Measurements from ENCODE around the gene PLAAT5. TPM values are rescaled to one million over a fixed set of nuclear protein-coding genes. Genes with fewer than 3 reads are reported as not detected.
"Not testable (repeated sequence)": the region's sequence is repeated elsewhere in the genome, so short reads cannot be mapped to it uniquely, and the experiment has no call there.

The PLAAT5 gene
- total and polyA plus RNA-seq, 5 experiments from 2014 or later = 0.18 to 0.64 (median 0.36) TPM

DNA sequence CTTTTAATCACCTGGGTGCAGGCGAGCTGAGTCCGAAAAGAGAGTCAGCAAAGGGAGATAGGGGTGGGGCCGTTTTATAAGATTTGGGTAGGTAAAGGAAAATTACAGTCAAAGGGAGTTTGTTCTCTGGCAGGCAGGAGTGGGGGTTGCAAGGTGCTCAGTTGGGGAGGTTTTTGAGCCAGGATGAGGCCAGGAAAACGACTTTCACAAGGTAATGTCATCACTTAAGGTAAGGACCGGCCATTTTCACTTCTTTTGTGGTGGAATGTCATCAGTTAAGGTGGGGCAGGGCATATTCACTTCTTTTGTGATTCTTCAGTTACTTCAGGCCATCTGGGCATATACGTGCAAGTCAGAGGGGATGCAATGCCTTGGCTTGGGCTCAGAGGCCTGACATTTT, 38.4 kb upstream of the PLAAT5 start:
- H3K9me3 Mint-ChIP-seq, DNase-seq, H3K36me3 Mint-ChIP-seq, ATAC-seq, H3K27me3 Mint-ChIP-seq: not testable (repeated sequence)
- Mint-ChIP-seq H3K4me1 (peaks cover 32 to 60% (median 57%) of the 10 kb centered on the region in 4 donors), H3K4me3 (peak overlapping the region in 4 of 10 donors; percentile 18 to 48 (median 34)), H3K27ac (peak overlapping the region; percentile 15 to 91 (median 84))
- POLR2A ChIA-PET = interaction anchor here (0.6 to 2.1 kb wide), 7 partner anchors 8 to 390 kb away, joined by 3 to 13 read pairs (median 6); no protein-coding TSS in a partner anchor

GRCh38 chr11:63528729-63529278, 37.8 kb upstream of the PLAAT5 start:
- H3K9me3 Mint-ChIP-seq, H3K27me3 Mint-ChIP-seq, DNase-seq, H3K36me3 Mint-ChIP-seq, ATAC-seq: not testable (repeated sequence)
- Mint-ChIP-seq H3K4me1 (peaks cover 29 to 54% (median 52%) of the 10 kb centered on the region in 4 donors), H3K27ac (peak overlapping the region; percentile 36 to 91 (median 84)), H3K4me3 (peak overlapping the region in 5 of 10 donors; percentile 10 to 48 (median 26))
- POLR2A ChIA-PET = interaction anchor here (0.6 to 2.1 kb wide), 4 partner anchors 9 to 389 kb away, joined by 3 to 13 read pairs (median 6); no protein-coding TSS in a partner anchor

- H3K27me3 Mint-ChIP-seq, POLR2A ChIA-PET, H3K36me3 Mint-ChIP-seq, ATAC-seq, H3K9me3 Mint-ChIP-seq, DNase-seq, H3K4me3 Mint-ChIP-seq: not testable (repeated sequence)
- Mint-ChIP-seq H3K4me1 (peaks cover 24 to 48% (median 45%) of the 10 kb centered on the region in 4 donors), H3K27ac (peak overlapping the region in 2 of 10 donors; percentile 53 to 55)
Measured at GRCh38 chr11:63528156-63528555, 37.2 kb upstream of the PLAAT5 start.

DNA sequence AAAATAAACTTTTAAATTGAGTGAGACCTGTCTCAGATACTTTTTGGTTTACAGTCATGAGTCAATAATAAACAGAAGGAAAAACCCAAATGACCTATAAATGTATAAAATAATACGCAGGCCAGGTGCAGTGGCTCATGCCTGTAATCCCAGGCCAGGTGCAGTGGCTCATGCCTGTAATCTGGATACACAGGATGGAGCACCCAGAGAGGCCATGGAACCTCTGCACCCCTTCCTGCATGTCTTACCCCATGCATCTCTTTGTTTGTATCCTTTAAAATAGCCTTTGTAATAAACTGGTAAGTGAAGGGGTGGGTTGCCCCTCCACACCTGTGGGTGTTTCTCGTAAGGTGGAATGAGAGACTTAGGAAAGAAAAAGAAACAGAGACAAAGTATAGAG, 36.7 kb upstream of the PLAAT5 start:
- H3K36me3 Mint-ChIP-seq = peaks cover 0 to 1% (median 0%) of the 10 kb centered on the region in 3 donors
- H3K27ac Mint-ChIP-seq = peak overlapping the region in 2 of 10 donors; percentile 53 to 55
- POLR2A ChIA-PET = interaction anchor here (1.0 kb wide), 1 partner anchor 11 kb away, joined by 3 read pairs; no protein-coding TSS in a partner anchor

GRCh38 chr11:63523151-63523550, 32.2 kb upstream of the PLAAT5 start:
- POLR2A ChIA-PET = interaction anchor here (0.6 to 1.7 kb wide), 2 partner anchors 18 to 29 kb away, joined by 3 to 4 read pairs; no protein-coding TSS in a partner anchor
- Mint-ChIP-seq H3K36me3 (peaks cover 0 to 1% (median 0%) of the 10 kb centered on the region in 3 donors), H3K27ac (no peak overlapping the region), H3K9me3 (peaks cover 0 to 6% (median 0%) of the 10 kb centered on the region in 9 donors), H3K4me3 (no peak overlapping the region), H3K27me3 (no peaks in the 10 kb centered on the region), H3K4me1 (peaks cover 4 to 16% (median 14%) of the 10 kb centered on the region in 4 donors)
- no peak for DNase-seq
- no peak for ATAC-seq

More for the DNA sequence above, 36.7 kb upstream of the PLAAT5 start:
- DNase-seq = no peak
- Mint-ChIP-seq H3K4me1 (peaks cover 22 to 43% (median 40%) of the 10 kb centered on the region in 4 donors), H3K4me3 (no peak overlapping the region), H3K9me3 (peaks cover 0 to 6% (median 0%) of the 10 kb centered on the region in 9 donors), H3K27me3 (no peaks in the 10 kb centered on the region)
- ATAC-seq = no peak

- Mint-ChIP-seq H3K4me3 (no peak overlapping the region), H3K9me3 (peaks cover 0 to 6% (median 0%) of the 10 kb centered on the region in 9 donors), H3K36me3 (peaks cover 0 to 1% (median 0%) of the 10 kb centered on the region in 3 donors), H3K27ac (no peak overlapping the region), H3K27me3 (no peaks in the 10 kb centered on the region), H3K4me1 (peaks cover 4 to 15% (median 8%) of the 10 kb centered on the region in 4 donors)
- ATAC-seq (no peak), DNase-seq (no peak)
- POLR2A ChIA-PET = no interaction called here
Measured at GRCh38 chr11:63521896-63522295, 30.9 kb upstream of the PLAAT5 start.

DNA sequence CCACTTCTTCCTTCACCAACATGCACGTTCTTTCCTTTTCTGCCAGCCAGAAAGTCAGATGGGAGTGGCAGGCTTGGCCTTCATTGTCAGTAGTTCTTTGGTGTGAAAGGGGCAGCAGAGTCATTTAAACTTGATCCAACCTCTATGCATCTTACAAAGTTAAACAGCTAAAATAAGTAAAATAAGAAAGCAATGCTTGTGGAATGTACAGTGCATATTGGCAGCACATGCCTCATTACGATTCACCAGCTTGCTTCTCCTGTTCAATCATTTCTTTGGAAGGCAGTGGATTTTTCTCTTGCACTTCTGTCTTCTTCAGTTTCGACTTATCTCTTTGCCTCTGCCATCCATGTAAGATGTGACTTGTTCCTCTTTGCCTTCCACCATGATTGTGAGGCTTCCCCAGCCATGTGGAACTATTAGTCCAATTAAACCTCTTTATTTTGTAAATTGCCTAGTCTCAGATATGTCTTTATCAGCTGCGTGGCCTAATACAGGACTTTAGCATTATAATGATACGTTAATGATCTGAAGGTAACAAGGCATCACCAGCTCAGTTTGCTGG, 29.7 kb upstream of the PLAAT5 start:
- Mint-ChIP-seq H3K27ac (peak overlapping the region in 2 of 10 donors; percentile 7 to 16), H3K4me3 (no peak overlapping the region), H3K4me1 (peaks cover 4 to 15% (median 8%) of the 10 kb centered on the region in 4 donors), H3K36me3 (peaks cover 0 to 1% (median 0%) of the 10 kb centered on the region in 3 donors), H3K9me3 (peaks cover 0 to 6% (median 0%) of the 10 kb centered on the region in 9 donors), H3K27me3 (no peaks in the 10 kb centered on the region)
- DNase-seq (no peak), ATAC-seq (no peak)
- POLR2A ChIA-PET = interaction anchor here (1.5 kb wide), 1 partner anchor 46 kb away, joined by 3 read pairs; no protein-coding TSS in a partner anchor

DNA sequence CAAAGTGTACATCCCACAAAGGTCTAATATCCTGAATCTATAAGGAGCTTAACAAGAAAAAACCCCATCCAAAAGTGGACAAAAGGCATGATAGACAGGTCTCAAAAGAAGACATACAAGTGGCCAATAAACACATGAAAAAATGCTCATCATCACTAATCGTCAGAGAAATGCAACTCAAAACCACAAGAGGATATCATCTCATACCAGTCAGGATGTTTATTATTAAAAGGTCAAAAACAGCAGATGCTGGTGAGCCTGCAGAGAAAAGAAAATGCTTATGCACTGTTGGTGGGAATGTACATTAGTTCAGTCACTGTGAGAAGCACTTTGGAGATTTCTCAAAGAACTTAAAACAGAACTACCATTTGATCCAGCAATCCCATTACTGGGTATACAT, 27.6 kb upstream of the PLAAT5 start:
- H3K27ac Mint-ChIP-seq = peak overlapping the region in 5 of 10 donors; percentile 15 to 80 (median 46)
- H3K4me1 Mint-ChIP-seq = peaks cover 4 to 15% (median 9%) of the 10 kb centered on the region in 4 donors
- peaks cover 0 to 1% (median 0%) of the 10 kb centered on the region in 3 donors for H3K36me3 Mint-ChIP-seq
- H3K4me3 Mint-ChIP-seq = peak overlapping the region in 1 of 10 donors; percentile 2
- ATAC-seq = no peak
- no peaks in the 10 kb centered on the region for H3K27me3 Mint-ChIP-seq
- H3K9me3 Mint-ChIP-seq = peaks cover 0 to 5% (median 0%) of the 10 kb centered on the region in 9 donors
- POLR2A ChIA-PET = interaction anchor here (1.0 kb wide), 1 partner anchor 32 kb away, joined by 3 read pairs; no protein-coding TSS in a partner anchor
- DNase-seq = peak in 1 of 10 donors; percentile 9

DNA sequence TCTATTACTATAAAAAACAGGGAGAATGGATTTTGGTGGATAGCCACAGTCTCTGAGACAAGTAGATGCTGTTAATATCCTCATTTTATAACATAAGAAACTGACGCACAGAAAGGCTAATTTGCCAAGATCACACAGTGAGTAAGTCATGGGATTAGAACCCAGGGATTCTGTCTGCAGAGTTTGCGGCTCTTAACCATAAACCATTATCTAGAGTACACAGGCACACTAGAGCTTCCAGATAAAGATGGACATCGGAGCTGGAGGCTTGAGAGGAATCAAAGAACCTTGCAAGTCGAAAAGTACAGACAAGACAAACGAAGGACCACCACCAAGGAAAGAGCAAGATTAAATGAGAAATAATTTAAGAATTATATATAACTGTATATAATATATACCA, 26.2 kb upstream of the PLAAT5 start:
- Mint-ChIP-seq H3K4me3 (no peak overlapping the region), H3K9me3 (peaks cover 0 to 5% (median 0%) of the 10 kb centered on the region in 9 donors), H3K36me3 (no peaks in the 10 kb centered on the region), H3K4me1 (peaks cover 4 to 15% (median 9%) of the 10 kb centered on the region in 4 donors), H3K27ac (no peak overlapping the region), H3K27me3 (no peaks in the 10 kb centered on the region)
- POLR2A ChIA-PET = interaction anchor here (0.9 kb wide), 1 partner anchor 33 kb away, joined by 3 read pairs; no protein-coding TSS in a partner anchor
- DNase-seq (no peak), ATAC-seq (no peak)

- H3K9me3 Mint-ChIP-seq = peaks cover 0 to 5% (median 0%) of the 10 kb centered on the region in 9 donors
- no peak for DNase-seq
- POLR2A ChIA-PET = no interaction called here
- no peak overlapping the region for H3K4me3 Mint-ChIP-seq
- H3K4me1 Mint-ChIP-seq = peaks cover 1 to 15% (median 9%) of the 10 kb centered on the region in 4 donors
- H3K27me3 Mint-ChIP-seq = no peaks in the 10 kb centered on the region
- H3K36me3 Mint-ChIP-seq = no peaks in the 10 kb centered on the region
- no peak overlapping the region for H3K27ac Mint-ChIP-seq
- no peak for ATAC-seq
Measured at GRCh38 chr11:63516109-63516508, 25.1 kb upstream of the PLAAT5 start.

- no peak for ATAC-seq
- POLR2A ChIA-PET = no interaction called here
- no peak overlapping the region for H3K4me3 Mint-ChIP-seq
- H3K36me3 Mint-ChIP-seq = no peaks in the 10 kb centered on the region
- DNase-seq = no peak
- H3K9me3 Mint-ChIP-seq = no peaks in the 10 kb centered on the region
- H3K4me1 Mint-ChIP-seq = peaks cover 0 to 4% (median 3%) of the 10 kb centered on the region in 4 donors
- H3K27me3 Mint-ChIP-seq = no peaks in the 10 kb centered on the region
- peak overlapping the region in 1 of 10 donors; percentile 10 for H3K27ac Mint-ChIP-seq
Measured at GRCh38 chr11:63512816-63513215, 21.8 kb upstream of the PLAAT5 start.

- ATAC-seq (no peak), DNase-seq (no peak)
- H3K27ac Mint-ChIP-seq = peak overlapping the region in 1 of 10 donors; percentile 7
- no peaks in the 10 kb centered on the region for H3K9me3 Mint-ChIP-seq
- peaks cover 3 to 15% (median 9%) of the 10 kb centered on the region in 4 donors for H3K4me1 Mint-ChIP-seq
- H3K36me3 Mint-ChIP-seq = no peaks in the 10 kb centered on the region
- POLR2A ChIA-PET = interaction anchor here (0.5 kb wide), 1 partner anchor 66 kb away, joined by 5 read pairs; no protein-coding TSS in a partner anchor
- H3K27me3 Mint-ChIP-seq = peaks cover 0 to 3% (median 0%) of the 10 kb centered on the region in 5 donors
- no peak overlapping the region for H3K4me3 Mint-ChIP-seq
Measured at GRCh38 chr11:63511048-63511748, 20.2 kb upstream of the PLAAT5 start.
